Stimulated activated CD4-positive, alpha-beta T cell treated with anti-CD3 and anti-CD28 coated beads, TNF-alpha, amount 100 ng/mL, for 1 hour (primary cell): ENCODE measurements around the gene SUFU.

Source experiments
- DNase-seq, 3 donors: peaks; one replicate each; pipeline ENCODE4 v3.0.0-alpha.2; 2020; ENCODE audit warnings: low read depth in 3 of 3, low spot score in 1 of 3

Gene SUFU

GRCh38 chr10:102615361-102615760 lies 111.6 kb downstream of the SUFU start:
- no peak for DNase-seq

GRCh38 chr10:102616066-102616770 lies 112.4 kb downstream of the SUFU start:
- no peak for DNase-seq

GRCh38 chr10:102617041-102617440 lies 113.3 kb downstream of the SUFU start:
- no peak for DNase-seq

- DNase-seq, result no peak
Measured at GRCh38 chr10:102617816-102618215, 114.0 kb downstream of the SUFU start.

GRCh38 chr10:102619281-102619981 lies 115.7 kb downstream of the SUFU start:
- no peak for DNase-seq

GRCh38 chr10:102620138-102620590 lies 116.4 kb downstream of the SUFU start:
- DNase-seq, result no peak

- no peak for DNase-seq
Measured at GRCh38 chr10:102620591-102621442, 117.0 kb downstream of the SUFU start.

GRCh38 chr10:102621443-102622325 lies 117.9 kb downstream of the SUFU start:
- no peak for DNase-seq

- no peak for DNase-seq
Measured at GRCh38 chr10:102624094-102624493, 120.3 kb downstream of the SUFU start.

GRCh38 chr10:102624751-102625645 lies 121.2 kb downstream of the SUFU start:
- DNase-seq, result no peak

GRCh38 chr10:102626026-102626685 lies 122.4 kb downstream of the SUFU start:
- no peak for DNase-seq

GRCh38 chr10:102627291-102627735 lies 123.5 kb downstream of the SUFU start:
- no peak for DNase-seq

GRCh38 chr10:102627736-102628293 lies 124.0 kb downstream of the SUFU start:
- no peak for DNase-seq

- DNase-seq, result no peak
Measured at GRCh38 chr10:102628451-102628911, 124.7 kb downstream of the SUFU start.

- no peak for DNase-seq
Measured at GRCh38 chr10:102629661-102630614, 126.2 kb downstream of the SUFU start.

GRCh38 chr10:102630663-102631062 lies 126.9 kb downstream of the SUFU start:
- no peak for DNase-seq
